GM10266 (cell line): ENCODE data around the gene OR56B4.
"Not testable (repeated sequence)": the region's sequence is repeated elsewhere in the genome, so short reads cannot be mapped to it uniquely, and the experiment has no call there.

Experiments
- DNase-seq: peaks from one replicate; pipeline ENCODE4 v3.0.0; 2012; ENCODE audit errors: extremely low spot score
- CTCF ChIP-seq: IDR thresholded peaks from 2 replicates; pipeline ENCODE4 v1.5.1; 2012; ENCODE audit warnings: mild to moderate bottlenecking, low read depth; ENCODE audit not compliant: control insufficient read depth, insufficient read depth; ENCODE audit errors: missing control alignments

OR56B4 gene

GRCh38 chr11:6107384-6107783, at the start of gene OR56B4:
TSS of gene OR56B4 (plus strand) at chr11:6107684. CDS start at chr11:6107779, 95 bp downstream.
- not testable (repeated sequence) for DNase-seq

GRCh38 chr11:6061475-6061874, 46.0 kb upstream of the OR56B4 start:
- TF ChIP-seq CTCF, result no peak
- DNase-seq, result no peak

DNA sequence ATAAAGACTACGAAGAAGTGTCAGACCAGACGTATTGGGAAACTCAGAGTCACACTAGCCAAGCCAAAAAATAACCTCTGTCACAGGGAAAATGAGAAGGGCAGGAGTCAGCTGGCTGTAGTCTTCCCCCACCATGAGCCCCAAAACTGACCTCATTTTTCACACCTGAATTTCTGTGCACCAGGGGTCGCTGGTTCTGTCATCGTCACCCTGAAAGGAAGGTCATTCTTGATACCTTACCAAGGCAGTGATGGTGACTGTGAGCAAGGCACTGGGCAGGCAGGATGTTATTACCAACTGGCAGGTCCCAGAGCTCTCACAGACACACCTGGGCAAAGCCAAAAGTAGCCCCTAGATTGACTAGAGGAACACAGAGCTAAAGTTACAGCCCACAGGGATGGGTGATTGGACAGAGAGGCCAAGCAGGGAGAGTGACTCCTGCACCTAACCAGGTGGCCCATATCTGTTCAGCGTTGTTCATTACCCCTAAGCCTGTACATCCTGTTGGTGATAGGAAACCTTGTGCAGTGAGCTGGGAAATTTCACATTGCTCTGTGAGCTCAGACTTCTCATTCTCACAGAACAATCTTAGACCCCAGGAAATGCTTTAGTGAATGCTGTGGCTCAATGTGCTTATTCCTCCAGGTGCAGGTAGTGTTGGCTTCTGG, 44.7 kb upstream of the OR56B4 start:
- peak; percentile 22 for TF ChIP-seq CTCF
- DNase-seq, result no peak

DNA sequence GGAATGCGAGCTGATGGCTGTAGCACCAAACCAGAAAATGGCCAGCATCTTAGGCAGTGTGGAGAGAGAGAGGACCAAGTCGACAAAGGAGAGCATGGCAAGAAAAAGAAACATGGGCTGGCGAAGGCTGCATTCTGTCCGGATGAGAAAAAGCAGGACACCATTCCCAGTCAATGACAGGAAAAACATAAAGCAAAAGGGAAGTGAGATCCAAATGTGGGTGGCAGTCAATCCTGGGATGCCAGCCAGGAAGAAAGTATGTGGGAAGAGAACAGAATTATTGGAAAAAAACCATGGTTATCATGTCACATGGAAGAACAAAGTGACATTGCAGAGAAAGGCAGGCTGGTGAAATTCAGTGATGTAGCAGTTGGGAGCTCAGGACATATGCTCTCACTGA, 40.0 kb upstream of the OR56B4 start:
- no peak for TF ChIP-seq CTCF
- DNase-seq, result no peak

- DNase-seq, result not testable (repeated sequence)
Measured at GRCh38 chr11:6076443-6076842, 31.0 kb upstream of the OR56B4 start.

- TF ChIP-seq CTCF, result no peak
- no peak for DNase-seq
Measured at GRCh38 chr11:6077723-6078122, 29.8 kb upstream of the OR56B4 start.

- no peak for TF ChIP-seq CTCF
- DNase-seq, result no peak
Measured at GRCh38 chr11:6079463-6079862, 28.0 kb upstream of the OR56B4 start.

DNA sequence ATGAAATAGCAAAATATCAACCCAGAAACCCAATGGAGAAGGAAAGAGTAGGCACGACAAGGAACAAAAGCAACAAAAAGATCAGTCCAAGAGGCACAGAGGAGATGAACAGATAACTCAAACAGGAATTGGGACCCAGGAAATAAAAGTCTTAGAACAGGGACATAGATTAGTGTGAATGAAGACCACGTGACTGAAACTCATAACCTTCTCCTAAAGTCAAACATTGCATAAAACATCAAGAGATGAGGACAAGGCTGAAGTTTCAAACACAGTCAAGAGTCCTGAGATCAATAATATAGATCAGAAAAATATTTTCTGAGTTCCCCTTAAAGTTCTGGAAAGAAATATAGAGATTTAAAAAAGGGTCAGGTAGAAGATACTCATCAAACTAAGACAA, 24.4 kb upstream of the OR56B4 start:
- no peak for TF ChIP-seq CTCF
- DNase-seq, result no peak
